Pancreas (tissue), 10 donors: ENCODE data around the gene ACLY. TPM values are rescaled to one million over a fixed set of nuclear protein-coding genes. Genes with fewer than 3 reads are reported as not detected.

Experiments
- ATAC-seq, 4 donors: fragments of 200-7000 bp; cut with Tn5 transposase; one replicate each; pipeline versions ENCODE4 v1.8.0 to v1.9.1; 2020; ENCODE audit warnings: mild to moderate bottlenecking in 4 of 4, moderate library complexity in 4 of 4
- DNase-seq, 6 donors: peaks; one replicate each; pipeline ENCODE4 v3.0.0-alpha.2; 2020
- FAIRE-seq: peaks from 2 replicates; lab custom pipeline; 2012; peaks lifted over from hg19 to GRCh38; lab: Jason Lieb, UNC
- H3K27ac ChIP-seq, 4 donors: fragments of 200-600 bp; sonication (generic); 1 replicate in 3 of 4; 2 replicates in 1 of 4; pipeline versions ENCODE4 v1.5.0 to v1.8.0; 2020
- H3K27me3 ChIP-seq, 4 donors: fragments of 200-600 bp; one replicate each; pipeline ENCODE4 v1.8.0; 2021
- H3K36me3 ChIP-seq, 3 donors: fragments of 200-600 bp; sonication (generic) in 1 of 3; one replicate each; pipeline versions ENCODE4 v1.5.0 to v1.8.0; 2020 to 2021
- H3K4me1 ChIP-seq, 3 donors: fragments of 200-600 bp; one replicate each; pipeline ENCODE4 v1.8.0; 2021
- H3K4me3 ChIP-seq, 4 donors: fragments of 200-600 bp; sonication (generic) in 2 of 4; one replicate each; pipeline versions ENCODE4 v1.5.0 to v1.8.0; 2020 to 2021
- H3K9me3 ChIP-seq, 4 donors: fragments of 200-600 bp; one replicate each; pipeline ENCODE4 v1.8.0; 2021
- WGBS, 2 donors: extraction: QIAGEN DNeasy Blood & Tissue Kit; methylation state at CpG; one replicate each; pipeline ENCODE4 v1.1.7; 2013; 5-methylcytosine and 5-hydroxymethylcytosine counted together
- intact Hi-C, 3 donors: fragments of 100-400 bp; cut with DNase I; formaldehyde crosslinking; loops; one replicate each; pipeline versions ENCODE4 v1.11.1 to v1.14.2; 2022
- polyA plus RNA-seq, 2 donors: library from polyadenylated mRNA; stranded (reverse); fragments of 200-250 nt; gene quantifications; one replicate each; pipeline ENCODE4 v1.2.3, GENCODE V29; 2013
- total RNA-seq, 6 donors: library from RNA; stranded (reverse); fragmentation: NEBNext Ultra II Directional in 4 of 6; extraction: Animal tissue kit (Norgen Biotek cat#: 25700) in 4 of 6; gene quantifications; one replicate each; pipeline versions ENCODE4 v1.2.1 to v1.2.4, GENCODE V29; 2021 to 2023
- TF ChIP-seq, protein P1 (sequence below), 4 donors: fragments of 200-600 bp; sonication (generic) in 3 of 4; IDR thresholded peaks; one replicate each; pipeline versions ENCODE4 v1.5.0 to v1.8.0; 2021; ENCODE audit warnings: antibody characterized with exemption in 4 of 4
- donor health status: healthy with polysubstance abuse.
- donor health status: DM: no; HTN: no; CAD: no; lungs with moderate emphysema.
- donor health status: DM: no; HTN: no; CAD: no.
- donor health status: control.
- donor health status: control.
- donor health status: Bipolar disorder and iron deficiency.
- donor health status: DM: yes; HTN: yes; CAD: no.
- donor health status: DM: no; HTN: no; CAD: no.
- donor health status: DM: no; HTN: no; CAD: no.
- donor health status: DM: yes; HTN: yes; CAD: no.

The ACLY gene
- total and polyA plus RNA-seq, 8 donors: 22.0 to 101 (median 58.3) TPM

GRCh38 chr17:41941168-41941567 is 22.4 kb upstream of the ACLY start:
- DNase-seq: no peak
- intact Hi-C loops: no loop called here
- Histone ChIP-seq H3K27ac (no peak overlapping the region), H3K4me1 (peaks cover 8 to 18% (median 15%) of the 10 kb centered on the region in 3 donors), H3K36me3 (no peaks in the 10 kb centered on the region), H3K9me3 (no peaks in the 10 kb centered on the region), H3K27me3 (no peaks in the 10 kb centered on the region), H3K4me3 (no peak overlapping the region)
- 92 to 95% methylated on average over 5 of the region's 5 CpGs for WGBS, 2 donors
- TF ChIP-seq, protein P1, sequence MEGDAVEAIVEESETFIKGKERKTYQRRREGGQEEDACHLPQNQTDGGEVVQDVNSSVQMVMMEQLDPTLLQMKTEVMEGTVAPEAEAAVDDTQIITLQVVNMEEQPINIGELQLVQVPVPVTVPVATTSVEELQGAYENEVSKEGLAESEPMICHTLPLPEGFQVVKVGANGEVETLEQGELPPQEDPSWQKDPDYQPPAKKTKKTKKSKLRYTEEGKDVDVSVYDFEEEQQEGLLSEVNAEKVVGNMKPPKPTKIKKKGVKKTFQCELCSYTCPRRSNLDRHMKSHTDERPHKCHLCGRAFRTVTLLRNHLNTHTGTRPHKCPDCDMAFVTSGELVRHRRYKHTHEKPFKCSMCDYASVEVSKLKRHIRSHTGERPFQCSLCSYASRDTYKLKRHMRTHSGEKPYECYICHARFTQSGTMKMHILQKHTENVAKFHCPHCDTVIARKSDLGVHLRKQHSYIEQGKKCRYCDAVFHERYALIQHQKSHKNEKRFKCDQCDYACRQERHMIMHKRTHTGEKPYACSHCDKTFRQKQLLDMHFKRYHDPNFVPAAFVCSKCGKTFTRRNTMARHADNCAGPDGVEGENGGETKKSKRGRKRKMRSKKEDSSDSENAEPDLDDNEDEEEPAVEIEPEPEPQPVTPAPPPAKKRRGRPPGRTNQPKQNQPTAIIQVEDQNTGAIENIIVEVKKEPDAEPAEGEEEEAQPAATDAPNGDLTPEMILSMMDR (IDR thresholded peaks at IDR 0.05): no peak
- ATAC-seq: no peak
- FAIRE-seq: no peak

DNA sequence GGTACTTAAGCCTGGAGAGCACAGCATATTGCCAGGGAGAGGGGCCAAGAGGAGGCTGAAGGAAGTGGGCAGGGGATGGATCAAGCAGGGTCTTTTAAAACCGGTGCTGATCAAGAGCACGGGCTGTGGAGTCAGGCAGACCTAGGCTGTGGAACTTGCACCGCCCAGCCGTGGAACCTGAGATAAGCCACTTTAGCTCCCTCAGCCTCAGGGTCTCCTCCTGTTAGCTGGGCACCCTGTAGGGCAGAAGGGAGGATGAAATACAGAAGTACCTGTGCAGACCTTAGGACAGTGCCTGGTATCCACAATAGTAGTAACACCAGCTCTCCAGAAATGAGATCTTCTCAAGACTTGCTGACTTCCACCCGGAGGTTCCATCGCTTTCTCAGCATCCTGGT is 20.9 kb upstream of the ACLY start:
- Histone ChIP-seq H3K9me3 (no peaks in the 10 kb centered on the region), H3K27me3 (no peaks in the 10 kb centered on the region), H3K36me3 (no peaks in the 10 kb centered on the region), H3K27ac (no peak overlapping the region), H3K4me3 (no peak overlapping the region), H3K4me1 (peaks cover 8 to 16% (median 15%) of the 10 kb centered on the region in 3 donors)
- ATAC-seq: no peak
- intact Hi-C loops: no loop called here
- 85 to 95% methylated on average over 6 of the region's 6 CpGs for WGBS, 2 donors
- DNase-seq: no peak
- no peak for FAIRE-seq
- TF ChIP-seq, protein P1 (IDR thresholded peaks at IDR 0.05): no peak

DNA sequence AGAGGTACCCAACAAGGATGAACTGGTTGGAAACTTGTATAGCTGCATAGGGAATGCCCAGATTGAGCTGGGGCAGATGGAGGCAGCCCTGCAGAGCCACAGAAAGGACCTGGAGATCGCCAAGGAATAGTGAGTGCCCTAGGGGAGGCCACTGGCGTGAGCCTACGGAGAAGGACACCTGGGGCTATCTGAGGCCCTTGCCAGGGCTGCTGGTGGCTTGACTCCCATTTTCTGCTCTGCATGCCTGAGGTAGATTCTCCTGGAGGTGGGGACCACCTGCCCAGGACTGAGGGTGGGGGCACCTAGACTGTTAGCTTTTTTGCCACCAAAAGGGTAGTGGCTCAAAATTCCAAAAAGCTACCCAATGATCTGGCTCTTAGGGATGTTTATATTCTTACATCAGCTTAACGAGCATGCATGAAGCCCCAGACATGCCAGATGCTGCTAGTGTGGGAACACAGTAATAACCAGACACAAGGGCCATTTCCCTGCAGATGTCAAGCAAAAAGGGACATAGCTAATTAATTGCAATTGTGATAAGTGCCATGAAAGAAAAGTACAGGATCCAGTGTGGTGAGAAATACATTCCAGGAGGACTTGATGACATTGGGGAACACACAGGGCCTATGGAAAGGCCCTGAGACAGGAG is 20.4 kb upstream of the ACLY start:
- Histone ChIP-seq H3K27ac (no peak overlapping the region), H3K36me3 (no peaks in the 10 kb centered on the region), H3K9me3 (no peaks in the 10 kb centered on the region), H3K4me3 (no peak overlapping the region), H3K4me1 (peaks cover 8 to 15% (median 13%) of the 10 kb centered on the region in 3 donors), H3K27me3 (no peaks in the 10 kb centered on the region)
- TF ChIP-seq, protein P1 (IDR thresholded peaks at IDR 0.05): no peak
- 84 to 92% methylated on average over 4 of the region's 4 CpGs for WGBS, 2 donors
- DNase-seq (no peak), ATAC-seq (no peak), FAIRE-seq (no peak)
- intact Hi-C loops: no loop called here

DNA sequence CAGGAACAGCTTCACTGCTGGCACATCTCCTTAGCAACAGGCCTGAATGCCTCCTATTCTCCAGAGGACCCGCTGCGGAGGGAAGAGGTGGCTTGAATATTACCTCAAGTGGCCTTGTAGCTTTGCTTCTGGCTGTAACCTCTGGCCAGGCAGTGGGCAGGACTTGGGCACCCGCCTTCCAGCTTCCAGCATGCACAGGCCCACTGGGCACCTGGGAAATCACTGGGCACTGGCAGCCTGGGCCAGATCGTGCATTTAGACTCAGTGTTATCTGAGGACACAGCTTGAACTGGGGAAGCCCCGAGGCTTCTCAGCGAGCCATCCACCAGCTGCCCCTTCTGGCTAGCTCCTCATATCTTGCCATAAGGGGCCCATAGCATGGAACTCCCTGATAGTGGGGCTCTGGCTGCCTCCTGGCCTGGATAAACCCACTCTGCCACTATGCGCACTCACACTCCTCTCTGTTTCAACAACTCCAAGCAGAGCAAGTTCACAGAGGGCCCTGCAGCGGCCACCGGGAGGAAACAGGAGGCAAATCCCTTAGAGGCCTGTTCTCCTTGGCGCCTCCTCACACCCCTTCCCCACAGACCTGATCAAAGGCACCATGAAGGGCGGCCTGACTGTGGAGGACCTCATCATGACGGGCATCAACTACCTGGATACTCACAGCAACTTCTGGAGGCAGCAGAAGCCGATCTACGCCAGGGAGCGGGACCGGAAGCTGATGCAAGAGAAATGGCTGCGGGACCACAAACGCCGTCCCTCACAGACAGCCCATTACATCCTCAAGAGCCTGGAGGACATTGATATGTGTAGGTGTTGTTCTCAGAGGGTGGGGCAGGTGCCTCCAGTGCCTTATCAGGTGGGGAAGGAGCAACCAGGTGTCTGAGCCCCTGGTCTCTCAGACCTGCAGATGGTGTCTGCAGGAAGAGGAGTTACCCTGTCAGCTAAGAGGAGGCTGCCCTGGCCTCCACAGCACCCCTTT is 19.5 kb upstream of the ACLY start:
- no peaks in the 10 kb centered on the region for H3K36me3 ChIP-seq
- TF ChIP-seq, protein P1 (IDR thresholded peaks at IDR 0.05): no peak
- no peak overlapping the region for H3K4me3 ChIP-seq
- ATAC-seq: peak; percentile 86 to 97 (median 90)
- no peaks in the 10 kb centered on the region for H3K9me3 ChIP-seq
- H3K4me1 ChIP-seq: peaks cover 8 to 15% (median 13%) of the 10 kb centered on the region in 3 donors
- intact Hi-C loops: no loop called here
- no peak for FAIRE-seq
- H3K27me3 ChIP-seq: no peaks in the 10 kb centered on the region
- peak; percentile 63 to 86 (median 74) for DNase-seq
- peak overlapping the region in 2 of 4 donors; percentile 2 to 50 for H3K27ac ChIP-seq
- WGBS, 2 donors: 60 to 70% methylated on average over 19 of the region's 19 CpGs
